GM23338 (cell line): Measurements from ENCODE around the gene RAB9A. TPM values are rescaled to one million over a fixed set of nuclear protein-coding genes. Genes with fewer than 3 reads are reported as not detected.

Experiments used
- ATAC-seq: fragments of 200-7000 bp; cut with Tn5 transposase; 3 replicates; pipeline ENCODE4 v1.9.1; 2020
- DNase-seq: peaks from one replicate; pipeline ENCODE4 v3.0.0-alpha.2; 2015; ENCODE audit warnings: low spot score
- H2AFZ ChIP-seq: fragments of 200-600 bp; sonication (generic); 2 replicates; pipeline ENCODE4 v1.8.0; 2016; ENCODE audit warnings: antibody characterized with exemption, mild to moderate bottlenecking, moderate library complexity
- H3F3A ChIP-seq: fragments of 200-600 bp; sonication (generic); replicated peaks from 2 replicates; pipeline ENCODE4 v1.8.0; 2017; ENCODE audit warnings: antibody characterized with exemption, mixed run types, low read depth
- H3K27ac ChIP-seq: fragments of 200-600 bp; sonication (generic); 2 replicates; pipeline ENCODE4 v1.6.1; 2016; ENCODE audit warnings: low read depth
- H3K27me3 ChIP-seq: fragments of 200-600 bp; sonication (generic); 2 replicates; pipeline ENCODE4 v1.8.0; 2016; ENCODE audit warnings: mild to moderate bottlenecking, mixed run types, moderate library complexity; ENCODE audit not compliant: insufficient read depth
- H3K36me3 ChIP-seq: fragments of 200-600 bp; sonication (generic); 2 replicates; pipeline ENCODE4 v1.8.0; 2016; ENCODE audit warnings: mild to moderate bottlenecking; ENCODE audit not compliant: insufficient read depth
- H3K4me1 ChIP-seq: fragments of 200-600 bp; sonication (generic); 2 replicates; pipeline ENCODE4 v1.8.0; 2016; ENCODE audit warnings: mild to moderate bottlenecking, moderate library complexity; ENCODE audit not compliant: insufficient read depth
- H3K4me2 ChIP-seq: fragments of 200-600 bp; sonication (generic); 2 replicates; pipeline ENCODE4 v1.7.1; 2017; ENCODE audit warnings: mixed run types
- H3K4me3 ChIP-seq: fragments of 200-600 bp; sonication (generic); 2 replicates; pipeline ENCODE4 v1.6.1; 2016; ENCODE audit warnings: mixed run types
- H3K79me2 ChIP-seq: fragments of 200-600 bp; sonication (generic); replicated peaks from 2 replicates; pipeline ENCODE4 v1.8.0; 2017; ENCODE audit warnings: mild to moderate bottlenecking; ENCODE audit not compliant: insufficient read depth
- H3K9me2 ChIP-seq: fragments of 200-600 bp; sonication (generic); 2 replicates; pipeline ENCODE4 v1.8.0; 2017; ENCODE audit not compliant: insufficient read depth
- H4K20me1 ChIP-seq: fragments of 200-600 bp; sonication (generic); replicated peaks from 2 replicates; pipeline ENCODE4 v1.8.0; 2017; ENCODE audit warnings: mild to moderate bottlenecking; ENCODE audit not compliant: insufficient read depth
- H3K27ac Mint-ChIP-seq: 2 replicates; pipeline ENCODE4 v1.8.0; 2020; ENCODE audit warnings: inconsistent platforms, mild to moderate bottlenecking, moderate library complexity, mixed read lengths
- H3K27me3 Mint-ChIP-seq: 3 replicates; pipeline ENCODE4 v1.8.0; 2022; ENCODE audit warnings: low read depth, mild to moderate bottlenecking, moderate library complexity, mixed read lengths, inconsistent platforms; ENCODE audit not compliant: insufficient read depth, poor library complexity
- H3K36me3 Mint-ChIP-seq: 3 replicates; pipeline ENCODE4 v1.8.0; 2021; ENCODE audit warnings: low read depth, mild to moderate bottlenecking, inconsistent platforms, moderate library complexity, mixed read lengths
- H3K4me1 Mint-ChIP-seq: 3 replicates; pipeline ENCODE4 v1.8.0; 2020; ENCODE audit warnings: mild to moderate bottlenecking, inconsistent platforms, mixed read lengths
- H3K4me3 Mint-ChIP-seq: 3 replicates; pipeline ENCODE4 v1.8.0; 2021; ENCODE audit warnings: moderate library complexity, mild to moderate bottlenecking, inconsistent platforms, mixed read lengths
- H3K9me3 Mint-ChIP-seq: 3 replicates; pipeline ENCODE4 v1.8.0; 2020; ENCODE audit warnings: moderate library complexity, mild to moderate bottlenecking, inconsistent platforms, mixed read lengths
- CREB1 ChIP-seq: fragments of 250-450 bp; sonication (Bioruptor Pico); IDR thresholded peaks from 2 replicates; pipeline ENCODE4 v1.5.0; 2020; ENCODE audit warnings: low read depth, mild to moderate bottlenecking, moderate library complexity
- EZH2 ChIP-seq: fragments of 200-600 bp; sonication (generic); IDR thresholded peaks from one replicate; pipeline ENCODE4 v1.8.0; 2017; ENCODE audit warnings: antibody characterized with exemption, mild to moderate bottlenecking, low read depth; ENCODE audit not compliant: unreplicated experiment
- EZH2phosphoT487 ChIP-seq: fragments of 200-600 bp; sonication (generic); IDR thresholded peaks from one replicate; pipeline ENCODE4 v1.8.1; 2018; ENCODE audit warnings: antibody characterized with exemption; ENCODE audit not compliant: unreplicated experiment
- JUNB ChIP-seq: IDR thresholded peaks from one replicate; pipeline ENCODE4 v1.6.1; 2016; ENCODE audit warnings: antibody characterized with exemption; ENCODE audit not compliant: unreplicated experiment
- NANOG ChIP-seq: IDR thresholded peaks from 2 replicates; pipeline ENCODE4 v1.6.1; 2016; ENCODE audit warnings: antibody characterized with exemption, borderline replicate concordance
- POLR2AphosphoS5 ChIP-seq: IDR thresholded peaks from 2 replicates; pipeline ENCODE4 v1.6.1; 2016; ENCODE audit warnings: antibody characterized with exemption, low read depth
- STAT1 ChIP-seq: IDR thresholded peaks from one replicate; pipeline ENCODE4 v1.6.1; 2016; ENCODE audit warnings: antibody characterized with exemption; ENCODE audit not compliant: unreplicated experiment
- ZNF114 ChIP-seq: fragments of 250-450 bp; sonication (Bioruptor Pico); IDR thresholded peaks from 2 replicates; pipeline ENCODE4 v1.5.0; 2020; ENCODE audit warnings: mild to moderate bottlenecking, moderate library complexity
- ZNF331 ChIP-seq: fragments of 250-450 bp; sonication (Bioruptor Pico); IDR thresholded peaks from 2 replicates; pipeline ENCODE4 v1.5.0; 2020; ENCODE audit warnings: low read depth, mild to moderate bottlenecking, moderate library complexity
- polyA plus RNA-seq: library from polyadenylated mRNA; unstranded; fragments of >200 nt; fragmentation: Nextera tagmentation; extraction: Ambion mirVana; gene quantifications from 2 replicates; pipeline ENCODE4 v1.2.1, GENCODE V29; 2016
- total RNA-seq: library from RNA; depleted of rRNA; stranded (reverse); fragments of >200 nt; shearing (Covaris generic); gene quantifications from 2 replicates; pipeline ENCODE4 v1.2.3, GENCODE V29; 2014
- TF ChIP-seq, protein P1 (sequence below): IDR thresholded peaks from 2 replicates; pipeline ENCODE4 v1.6.1; 2016; ENCODE audit warnings: antibody characterized with exemption
- TF ChIP-seq, protein P2 (sequence below): fragments of 250-450 bp; sonication (Bioruptor Pico); IDR thresholded peaks from 2 replicates; pipeline ENCODE4 v1.5.0; 2020; ENCODE audit warnings: mild to moderate bottlenecking, moderate library complexity
- TF ChIP-seq, protein P3 (sequence below): IDR thresholded peaks from one replicate; pipeline ENCODE4 v1.6.1; 2018; ENCODE audit warnings: antibody characterized with exemption; ENCODE audit not compliant: unreplicated experiment
- TF ChIP-seq, protein P4 (sequence below), 2 experiments: fragments of 200-600 bp in 1 of 2; sonication (generic) in 1 of 2; conservative IDR thresholded peaks; 2 replicates each; pipeline versions ENCODE4 v1.5.1 to v1.6.1; 2016 to 2017; ENCODE audit warnings: antibody characterized with exemption in 2 of 2, low read depth in 2 of 2, mild to moderate bottlenecking in 2 of 2, moderate library complexity in 1 of 2

The RAB9A gene
- total and polyA plus RNA-seq, 2 experiments from 2014 or later, result 43.3 to 45.1 TPM

DNA sequence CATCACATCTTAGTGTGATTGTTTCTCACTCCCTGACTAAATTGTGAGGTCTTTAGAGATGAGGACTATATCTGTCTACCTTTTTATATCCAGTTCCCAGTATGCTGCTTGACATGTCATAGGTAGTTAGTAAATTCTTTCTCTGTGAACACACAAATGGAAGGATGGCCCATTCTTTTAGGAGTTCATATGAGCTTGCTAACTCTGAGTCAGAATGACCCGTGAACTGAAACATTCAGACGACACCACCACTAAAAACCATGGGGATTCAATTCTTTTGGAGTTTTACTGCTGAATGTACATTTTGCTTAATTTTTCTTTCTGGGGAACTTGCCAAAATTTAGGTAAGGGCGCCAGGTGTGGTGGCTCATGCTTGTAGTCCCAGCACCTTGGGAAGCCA lies 59.6 kb downstream of the RAB9A start:
- Mint-ChIP-seq H3K4me1 (no peaks in the 10 kb centered on the region), H3K4me3 (no peak overlapping the region)
- H3K36me3 ChIP-seq, result 0 out of 2 replicates have a peak, but pooled peaks cover 7% of the 10 kb centered on the region

More for the DNA sequence above, 59.6 kb downstream of the RAB9A start:
- H3K9me2 ChIP-seq, result no peaks in the 10 kb centered on the region
- DNase-seq (no peak), ATAC-seq (no peak)
- no peak overlapping the region for H3K4me2 ChIP-seq
- no peaks in the 10 kb centered on the region for H3K79me2 ChIP-seq
- no peak overlapping the region for H2AFZ ChIP-seq
- H3K36me3 Mint-ChIP-seq, result peaks cover 67% of the 10 kb centered on the region
- H3K27me3 ChIP-seq, result no peaks in the 10 kb centered on the region
- no peak overlapping the region for H3K27ac ChIP-seq
- TF ChIP-seq EZH2phosphoT487 (no peak), ZNF331 (CRISPR knock-in tag) (no peak), CREB1 (no peak), EZH2 (no peak), JUNB (no peak), POLR2AphosphoS5 (no peak), ZNF114 (CRISPR knock-in tag) (no peak), NANOG (no peak), STAT1 (no peak)
- TF ChIP-seq, protein P1, sequence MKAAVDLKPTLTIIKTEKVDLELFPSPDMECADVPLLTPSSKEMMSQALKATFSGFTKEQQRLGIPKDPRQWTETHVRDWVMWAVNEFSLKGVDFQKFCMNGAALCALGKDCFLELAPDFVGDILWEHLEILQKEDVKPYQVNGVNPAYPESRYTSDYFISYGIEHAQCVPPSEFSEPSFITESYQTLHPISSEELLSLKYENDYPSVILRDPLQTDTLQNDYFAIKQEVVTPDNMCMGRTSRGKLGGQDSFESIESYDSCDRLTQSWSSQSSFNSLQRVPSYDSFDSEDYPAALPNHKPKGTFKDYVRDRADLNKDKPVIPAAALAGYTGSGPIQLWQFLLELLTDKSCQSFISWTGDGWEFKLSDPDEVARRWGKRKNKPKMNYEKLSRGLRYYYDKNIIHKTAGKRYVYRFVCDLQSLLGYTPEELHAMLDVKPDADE, result no peak
- TF ChIP-seq, protein P2, sequence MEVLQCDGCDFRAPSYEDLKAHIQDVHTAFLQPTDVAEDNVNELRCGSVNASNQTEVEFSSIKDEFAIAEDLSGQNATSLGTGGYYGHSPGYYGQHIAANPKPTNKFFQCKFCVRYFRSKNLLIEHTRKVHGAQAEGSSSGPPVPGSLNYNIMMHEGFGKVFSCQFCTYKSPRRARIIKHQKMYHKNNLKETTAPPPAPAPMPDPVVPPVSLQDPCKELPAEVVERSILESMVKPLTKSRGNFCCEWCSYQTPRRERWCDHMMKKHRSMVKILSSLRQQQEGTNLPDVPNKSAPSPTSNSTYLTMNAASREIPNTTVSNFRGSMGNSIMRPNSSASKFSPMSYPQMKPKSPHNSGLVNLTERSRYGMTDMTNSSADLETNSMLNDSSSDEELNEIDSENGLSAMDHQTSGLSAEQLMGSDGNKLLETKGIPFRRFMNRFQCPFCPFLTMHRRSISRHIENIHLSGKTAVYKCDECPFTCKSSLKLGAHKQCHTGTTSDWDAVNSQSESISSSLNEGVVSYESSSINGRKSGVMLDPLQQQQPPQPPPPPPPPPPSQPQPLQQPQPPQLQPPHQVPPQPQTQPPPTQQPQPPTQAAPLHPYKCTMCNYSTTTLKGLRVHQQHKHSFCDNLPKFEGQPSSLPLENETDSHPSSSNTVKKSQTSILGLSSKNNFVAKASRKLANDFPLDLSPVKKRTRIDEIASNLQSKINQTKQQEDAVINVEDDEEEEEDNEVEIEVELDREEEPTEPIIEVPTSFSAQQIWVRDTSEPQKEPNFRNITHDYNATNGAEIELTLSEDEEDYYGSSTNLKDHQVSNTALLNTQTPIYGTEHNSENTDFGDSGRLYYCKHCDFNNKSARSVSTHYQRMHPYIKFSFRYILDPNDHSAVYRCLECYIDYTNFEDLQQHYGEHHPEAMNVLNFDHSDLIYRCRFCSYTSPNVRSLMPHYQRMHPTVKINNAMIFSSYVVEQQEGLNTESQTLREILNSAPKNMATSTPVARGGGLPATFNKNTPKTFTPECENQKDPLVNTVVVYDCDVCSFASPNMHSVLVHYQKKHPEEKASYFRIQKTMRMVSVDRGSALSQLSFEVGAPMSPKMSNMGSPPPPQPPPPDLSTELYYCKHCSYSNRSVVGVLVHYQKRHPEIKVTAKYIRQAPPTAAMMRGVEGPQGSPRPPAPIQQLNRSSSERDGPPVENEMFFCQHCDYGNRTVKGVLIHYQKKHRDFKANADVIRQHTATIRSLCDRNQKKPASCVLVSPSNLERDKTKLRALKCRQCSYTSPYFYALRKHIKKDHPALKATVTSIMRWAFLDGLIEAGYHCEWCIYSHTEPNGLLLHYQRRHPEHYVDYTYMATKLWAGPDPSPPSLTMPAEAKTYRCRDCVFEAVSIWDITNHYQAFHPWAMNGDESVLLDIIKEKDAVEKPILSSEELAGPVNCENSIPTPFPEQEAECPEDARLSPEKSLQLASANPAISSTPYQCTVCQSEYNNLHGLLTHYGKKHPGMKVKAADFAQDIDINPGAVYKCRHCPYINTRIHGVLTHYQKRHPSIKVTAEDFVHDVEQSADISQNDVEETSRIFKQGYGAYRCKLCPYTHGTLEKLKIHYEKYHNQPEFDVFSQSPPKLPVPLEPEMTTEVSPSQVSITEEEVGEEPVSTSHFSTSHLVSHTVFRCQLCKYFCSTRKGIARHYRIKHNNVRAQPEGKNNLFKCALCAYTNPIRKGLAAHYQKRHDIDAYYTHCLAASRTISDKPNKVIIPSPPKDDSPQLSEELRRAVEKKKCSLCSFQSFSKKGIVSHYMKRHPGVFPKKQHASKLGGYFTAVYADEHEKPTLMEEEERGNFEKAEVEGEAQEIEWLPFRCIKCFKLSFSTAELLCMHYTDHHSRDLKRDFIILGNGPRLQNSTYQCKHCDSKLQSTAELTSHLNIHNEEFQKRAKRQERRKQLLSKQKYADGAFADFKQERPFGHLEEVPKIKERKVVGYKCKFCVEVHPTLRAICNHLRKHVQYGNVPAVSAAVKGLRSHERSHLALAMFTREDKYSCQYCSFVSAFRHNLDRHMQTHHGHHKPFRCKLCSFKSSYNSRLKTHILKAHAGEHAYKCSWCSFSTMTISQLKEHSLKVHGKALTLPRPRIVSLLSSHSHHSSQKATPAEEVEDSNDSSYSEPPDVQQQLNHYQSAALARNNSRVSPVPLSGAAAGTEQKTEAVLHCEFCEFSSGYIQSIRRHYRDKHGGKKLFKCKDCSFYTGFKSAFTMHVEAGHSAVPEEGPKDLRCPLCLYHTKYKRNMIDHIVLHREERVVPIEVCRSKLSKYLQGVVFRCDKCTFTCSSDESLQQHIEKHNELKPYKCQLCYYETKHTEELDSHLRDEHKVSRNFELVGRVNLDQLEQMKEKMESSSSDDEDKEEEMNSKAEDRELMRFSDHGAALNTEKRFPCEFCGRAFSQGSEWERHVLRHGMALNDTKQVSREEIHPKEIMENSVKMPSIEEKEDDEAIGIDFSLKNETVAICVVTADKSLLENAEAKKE, result no peak
- TF ChIP-seq, protein P3, sequence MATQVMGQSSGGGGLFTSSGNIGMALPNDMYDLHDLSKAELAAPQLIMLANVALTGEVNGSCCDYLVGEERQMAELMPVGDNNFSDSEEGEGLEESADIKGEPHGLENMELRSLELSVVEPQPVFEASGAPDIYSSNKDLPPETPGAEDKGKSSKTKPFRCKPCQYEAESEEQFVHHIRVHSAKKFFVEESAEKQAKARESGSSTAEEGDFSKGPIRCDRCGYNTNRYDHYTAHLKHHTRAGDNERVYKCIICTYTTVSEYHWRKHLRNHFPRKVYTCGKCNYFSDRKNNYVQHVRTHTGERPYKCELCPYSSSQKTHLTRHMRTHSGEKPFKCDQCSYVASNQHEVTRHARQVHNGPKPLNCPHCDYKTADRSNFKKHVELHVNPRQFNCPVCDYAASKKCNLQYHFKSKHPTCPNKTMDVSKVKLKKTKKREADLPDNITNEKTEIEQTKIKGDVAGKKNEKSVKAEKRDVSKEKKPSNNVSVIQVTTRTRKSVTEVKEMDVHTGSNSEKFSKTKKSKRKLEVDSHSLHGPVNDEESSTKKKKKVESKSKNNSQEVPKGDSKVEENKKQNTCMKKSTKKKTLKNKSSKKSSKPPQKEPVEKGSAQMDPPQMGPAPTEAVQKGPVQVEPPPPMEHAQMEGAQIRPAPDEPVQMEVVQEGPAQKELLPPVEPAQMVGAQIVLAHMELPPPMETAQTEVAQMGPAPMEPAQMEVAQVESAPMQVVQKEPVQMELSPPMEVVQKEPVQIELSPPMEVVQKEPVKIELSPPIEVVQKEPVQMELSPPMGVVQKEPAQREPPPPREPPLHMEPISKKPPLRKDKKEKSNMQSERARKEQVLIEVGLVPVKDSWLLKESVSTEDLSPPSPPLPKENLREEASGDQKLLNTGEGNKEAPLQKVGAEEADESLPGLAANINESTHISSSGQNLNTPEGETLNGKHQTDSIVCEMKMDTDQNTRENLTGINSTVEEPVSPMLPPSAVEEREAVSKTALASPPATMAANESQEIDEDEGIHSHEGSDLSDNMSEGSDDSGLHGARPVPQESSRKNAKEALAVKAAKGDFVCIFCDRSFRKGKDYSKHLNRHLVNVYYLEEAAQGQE, result no peak
- TF ChIP-seq, protein P4, sequence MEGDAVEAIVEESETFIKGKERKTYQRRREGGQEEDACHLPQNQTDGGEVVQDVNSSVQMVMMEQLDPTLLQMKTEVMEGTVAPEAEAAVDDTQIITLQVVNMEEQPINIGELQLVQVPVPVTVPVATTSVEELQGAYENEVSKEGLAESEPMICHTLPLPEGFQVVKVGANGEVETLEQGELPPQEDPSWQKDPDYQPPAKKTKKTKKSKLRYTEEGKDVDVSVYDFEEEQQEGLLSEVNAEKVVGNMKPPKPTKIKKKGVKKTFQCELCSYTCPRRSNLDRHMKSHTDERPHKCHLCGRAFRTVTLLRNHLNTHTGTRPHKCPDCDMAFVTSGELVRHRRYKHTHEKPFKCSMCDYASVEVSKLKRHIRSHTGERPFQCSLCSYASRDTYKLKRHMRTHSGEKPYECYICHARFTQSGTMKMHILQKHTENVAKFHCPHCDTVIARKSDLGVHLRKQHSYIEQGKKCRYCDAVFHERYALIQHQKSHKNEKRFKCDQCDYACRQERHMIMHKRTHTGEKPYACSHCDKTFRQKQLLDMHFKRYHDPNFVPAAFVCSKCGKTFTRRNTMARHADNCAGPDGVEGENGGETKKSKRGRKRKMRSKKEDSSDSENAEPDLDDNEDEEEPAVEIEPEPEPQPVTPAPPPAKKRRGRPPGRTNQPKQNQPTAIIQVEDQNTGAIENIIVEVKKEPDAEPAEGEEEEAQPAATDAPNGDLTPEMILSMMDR (conservative IDR thresholded peaks at IDR 0.05; ENCODE audit: low read depth in 2 of 2), result no peak
- no peaks in the 10 kb centered on the region for H3K4me1 ChIP-seq
- H3K9me3 Mint-ChIP-seq, result no peaks in the 10 kb centered on the region
- H3K27ac Mint-ChIP-seq, result no peak overlapping the region
- H4K20me1 ChIP-seq, result no peaks in the 10 kb centered on the region
- no peaks in the 10 kb centered on the region for H3K27me3 Mint-ChIP-seq
- H3F3A ChIP-seq, result no peaks in the 10 kb centered on the region
- H3K4me3 ChIP-seq, result no peak overlapping the region
